ENCODE data around the gene RASA4B.

Gene RASA4B

GRCh38 chr7:102467581-102468477 is 49.7 kb downstream of the RASA4B start:
- H2AFZ ChIP-seq (ENCODE audit: low read depth), result no peak overlapping the region
- H4K20me1 ChIP-seq (ENCODE audit: insufficient read depth), result no peaks in the 10 kb centered on the region
- H3K4me3 ChIP-seq (IDR thresholded peaks at IDR 0.05; ENCODE audit: insufficient read depth, low read depth, low read length), result no peak overlapping the region
- no peak overlapping the region for H3K4me2 ChIP-seq
- H3K9ac ChIP-seq, result no peak overlapping the region
- H3K36me3 ChIP-seq (ENCODE audit: insufficient read depth), result no peaks in the 10 kb centered on the region
- H3K27me3 ChIP-seq (ENCODE audit: insufficient read depth, low read depth), result no peaks in the 10 kb centered on the region
- no peak for TF ChIP-seq CTCF (conservative IDR thresholded peaks at IDR 0.05; ENCODE audit: low read depth, low read length)
- no peak overlapping the region for H3K27ac ChIP-seq
- peaks cover 18% of the 10 kb centered on the region; the same call in 1 of the 2 replicates for H3K79me2 ChIP-seq (ENCODE audit: insufficient read depth, low read depth)
- H3K4me1 ChIP-seq (ENCODE audit: low read depth, poor library complexity, severe bottlenecking), result peaks cover 18% of the 10 kb centered on the region

DNA sequence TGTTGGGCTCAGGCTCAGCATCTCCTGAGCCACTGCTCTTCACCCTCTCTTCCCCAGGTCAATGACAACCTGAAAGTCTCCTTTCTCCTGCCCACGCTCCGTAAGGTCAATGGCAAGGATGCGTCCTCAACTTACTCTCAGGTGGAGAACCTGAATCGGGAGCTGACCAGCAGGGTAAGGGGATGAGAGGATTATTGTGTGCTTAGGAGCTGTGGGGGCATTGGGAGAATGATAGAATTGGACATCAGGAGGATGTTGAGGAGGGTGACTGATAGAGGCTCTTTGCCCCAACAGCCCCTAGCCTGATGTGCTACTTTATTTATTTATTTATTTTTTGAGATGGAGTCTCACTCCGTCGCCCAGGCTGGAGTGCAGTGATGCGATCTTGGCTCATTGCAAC is 51.5 kb downstream of the RASA4B start:
- Histone ChIP-seq H3K27me3 (ENCODE audit: insufficient read depth, low read depth) (no peaks in the 10 kb centered on the region), H3K9ac (no peak overlapping the region), H4K20me1 (ENCODE audit: insufficient read depth) (no peaks in the 10 kb centered on the region), H3K36me3 (ENCODE audit: insufficient read depth) (no peaks in the 10 kb centered on the region), H3K79me2 (ENCODE audit: insufficient read depth, low read depth) (peaks cover 26% of the 10 kb centered on the region; the same call in 1 of the 2 replicates), H3K4me3 (IDR thresholded peaks at IDR 0.05; ENCODE audit: insufficient read depth, low read depth, low read length) (no peak overlapping the region), H3K4me2 (peak overlapping the region; percentile 94; the same call in 1 of the 2 replicates), H2AFZ (ENCODE audit: low read depth) (no peak overlapping the region), H3K27ac (no peak overlapping the region), H3K4me1 (ENCODE audit: low read depth, poor library complexity, severe bottlenecking) (peaks cover 22% of the 10 kb centered on the region)
- TF ChIP-seq CTCF (conservative IDR thresholded peaks at IDR 0.05; ENCODE audit: low read depth, low read length), result no peak

DNA sequence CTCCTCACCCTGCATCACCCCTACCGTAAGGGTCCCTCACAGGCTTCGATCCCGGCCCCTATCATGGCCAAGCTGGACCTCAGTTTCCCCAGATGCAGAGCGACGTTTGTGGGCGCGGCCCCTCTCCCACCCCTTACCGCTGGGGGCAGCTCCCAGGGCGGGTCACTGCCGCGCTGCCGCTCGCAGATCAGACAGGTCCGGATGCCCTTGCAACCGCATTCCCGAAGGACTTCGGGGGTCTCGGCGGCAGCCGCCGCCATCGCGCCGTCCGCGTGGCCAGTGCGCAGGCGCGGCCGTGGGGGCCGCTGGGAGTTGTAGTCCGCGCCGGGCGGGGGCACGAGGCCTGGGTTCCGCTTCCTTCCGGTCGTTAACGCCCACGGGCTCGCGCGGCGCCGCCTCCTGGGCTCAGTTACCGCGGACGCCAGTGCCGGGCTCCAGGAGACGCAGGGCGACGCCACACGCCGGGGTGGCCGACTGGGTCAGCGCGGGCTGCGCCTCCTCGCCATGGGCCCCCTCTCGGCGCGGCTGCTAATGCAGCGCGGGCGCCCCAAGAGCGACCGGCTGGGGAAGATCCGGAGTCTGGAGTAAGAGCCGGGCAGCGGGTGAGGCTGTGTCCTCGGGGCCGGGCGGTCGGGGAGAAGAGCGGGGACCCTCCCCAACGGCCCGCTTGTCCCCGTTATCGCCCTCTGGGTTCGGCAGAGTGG is 52.8 kb downstream of the RASA4B start, which contains the start of the genes ALKBH4 and LRWD1:
Gene ALKBH4 (minus strand): TSS at position 287 of the 704 bp plus-strand sequence. CDS start 27 bp downstream, at position 260.
Gene LRWD1 (plus strand): TSS at position 408 of the 704 bp plus-strand sequence. CDS start 97 bp downstream, at position 505.
- H3K27ac ChIP-seq, result peak within 1 kb of the TSS; percentile 47
- H2AFZ ChIP-seq (ENCODE audit: low read depth), result peak within 1 kb of the TSS; percentile 99
- peaks cover 26% of the 10 kb centered on the region; the same call in 1 of the 2 replicates for H3K79me2 ChIP-seq (ENCODE audit: insufficient read depth, low read depth)
- H3K27me3 ChIP-seq (ENCODE audit: insufficient read depth, low read depth), result no peaks in the 10 kb centered on the region
- H3K4me1 ChIP-seq (ENCODE audit: low read depth, poor library complexity, severe bottlenecking), result peaks cover 22% of the 10 kb centered on the region
- peak within 1 kb of the TSS; percentile 66 for H3K4me3 ChIP-seq (IDR thresholded peaks at IDR 0.05; ENCODE audit: insufficient read depth, low read depth, low read length)
- no peaks in the 10 kb centered on the region for H4K20me1 ChIP-seq (ENCODE audit: insufficient read depth)
- peak within 1 kb of the TSS; percentile 94 for H3K4me2 ChIP-seq
- H3K36me3 ChIP-seq (ENCODE audit: insufficient read depth), result no peaks in the 10 kb centered on the region
- H3K9ac ChIP-seq, result peak within 1 kb of the TSS; percentile 84
- TF ChIP-seq CTCF (conservative IDR thresholded peaks at IDR 0.05; ENCODE audit: low read depth, low read length), result 0 out of 2 replicates have a peak, but pooled peaks have one; percentile 28

GRCh38 chr7:102463841-102464576 is 53.6 kb downstream of the RASA4B start:
- H3K4me3 ChIP-seq (IDR thresholded peaks at IDR 0.05; ENCODE audit: insufficient read depth, low read depth, low read length), result peak overlapping the region; percentile 66
- peak overlapping the region; percentile 47 for H3K27ac ChIP-seq
- no peaks in the 10 kb centered on the region for H3K27me3 ChIP-seq (ENCODE audit: insufficient read depth, low read depth)
- H3K4me2 ChIP-seq, result peak overlapping the region; percentile 94
- H3K9ac ChIP-seq, result peak overlapping the region; percentile 84
- no peaks in the 10 kb centered on the region for H3K36me3 ChIP-seq (ENCODE audit: insufficient read depth)
- peaks cover 22% of the 10 kb centered on the region for H3K4me1 ChIP-seq (ENCODE audit: low read depth, poor library complexity, severe bottlenecking)
- no peak for TF ChIP-seq CTCF (conservative IDR thresholded peaks at IDR 0.05; ENCODE audit: low read depth, low read length)
- peak overlapping the region; percentile 99 for H2AFZ ChIP-seq (ENCODE audit: low read depth)
- H3K79me2 ChIP-seq (ENCODE audit: insufficient read depth, low read depth), result peaks cover 26% of the 10 kb centered on the region; the same call in 1 of the 2 replicates
- no peaks in the 10 kb centered on the region for H4K20me1 ChIP-seq (ENCODE audit: insufficient read depth)

Measured in KMS-11 (cell line).